HG03108 (cell line): ENCODE data around the gene ZBTB34.

ENCODE experiments used
- ATAC-seq: cut with Tn5 transposase; IDR thresholded peaks from one replicate; pipeline ENCODE4 v1.9.1; 2021; ENCODE audit warnings: moderate library complexity; ENCODE audit not compliant: unreplicated experiment

The ZBTB34 gene

DNA sequence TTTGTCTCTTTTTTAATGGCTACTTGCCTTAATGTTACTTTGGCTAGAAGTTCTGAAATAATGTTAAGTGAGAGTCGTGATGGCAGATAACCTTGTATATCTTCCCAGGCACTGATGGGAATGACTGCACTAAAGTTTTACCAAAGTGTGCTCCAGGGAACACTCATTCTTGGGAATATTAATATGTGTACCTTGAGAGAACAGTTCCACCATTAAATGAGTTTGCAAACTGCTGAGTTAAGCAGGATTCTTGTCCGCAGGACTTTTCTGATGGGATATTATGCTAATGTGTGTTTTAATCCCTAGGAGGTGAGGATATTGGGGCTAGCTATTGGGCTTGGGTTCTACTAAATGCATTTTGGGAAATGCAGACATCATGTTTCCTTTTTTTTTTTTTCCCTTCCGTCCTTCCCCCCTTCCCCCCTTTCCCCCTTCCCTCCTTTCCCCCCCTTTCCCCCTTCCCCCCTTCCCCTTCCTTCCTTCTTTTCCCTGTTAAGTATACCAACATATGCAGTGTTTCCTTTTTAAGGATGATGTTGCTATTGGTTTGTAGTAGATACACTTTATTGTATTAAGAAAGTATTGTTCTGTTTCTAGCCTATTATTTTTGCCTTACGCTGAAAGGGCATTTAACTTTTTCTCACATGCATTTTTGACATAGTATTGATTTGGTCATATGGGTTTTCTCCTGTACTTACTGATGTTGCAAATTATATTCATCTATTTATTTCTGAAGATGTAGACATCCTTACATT lies 15.5 kb downstream of the ZBTB34 start:
- no peak for ATAC-seq

DNA sequence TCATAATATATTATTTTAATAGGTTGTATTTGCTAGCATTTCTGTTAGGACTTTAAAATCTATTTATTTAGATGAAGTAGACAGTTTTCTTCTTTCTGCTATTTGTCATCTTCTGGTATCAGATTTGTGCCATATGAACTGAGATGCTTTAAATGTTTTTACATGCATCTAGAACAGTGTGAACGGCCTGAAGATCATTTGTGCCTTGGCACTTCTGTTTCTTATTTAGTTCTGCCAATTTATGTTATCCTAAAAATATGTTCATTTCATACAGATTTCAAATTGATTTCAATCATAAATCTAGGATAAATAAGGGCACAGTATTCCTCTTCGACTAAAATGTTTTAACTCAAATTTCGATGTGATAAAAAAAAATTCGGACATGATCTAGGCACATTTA lies 16.1 kb downstream of the ZBTB34 start:
- ATAC-seq = no peak

DNA sequence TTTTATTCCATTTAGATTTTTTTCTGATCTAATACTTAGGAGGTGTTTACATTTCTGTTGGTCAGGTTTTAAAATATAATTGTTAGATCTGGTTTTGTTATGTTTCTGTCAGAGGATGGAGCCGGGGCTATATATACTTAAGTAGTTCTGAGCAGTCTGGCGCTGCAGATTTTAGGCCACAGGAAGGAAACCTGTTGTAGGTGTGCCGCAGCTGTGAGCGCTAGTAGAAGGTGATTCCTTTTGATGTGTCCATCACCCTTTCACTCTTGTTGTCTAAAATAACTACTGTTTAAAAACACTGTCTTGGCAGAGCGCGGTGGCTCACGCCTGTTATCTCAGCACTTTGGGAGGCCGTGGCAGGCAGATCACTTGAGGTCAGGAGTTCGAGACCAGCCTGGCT lies 17.0 kb downstream of the ZBTB34 start:
- no peak for ATAC-seq

DNA sequence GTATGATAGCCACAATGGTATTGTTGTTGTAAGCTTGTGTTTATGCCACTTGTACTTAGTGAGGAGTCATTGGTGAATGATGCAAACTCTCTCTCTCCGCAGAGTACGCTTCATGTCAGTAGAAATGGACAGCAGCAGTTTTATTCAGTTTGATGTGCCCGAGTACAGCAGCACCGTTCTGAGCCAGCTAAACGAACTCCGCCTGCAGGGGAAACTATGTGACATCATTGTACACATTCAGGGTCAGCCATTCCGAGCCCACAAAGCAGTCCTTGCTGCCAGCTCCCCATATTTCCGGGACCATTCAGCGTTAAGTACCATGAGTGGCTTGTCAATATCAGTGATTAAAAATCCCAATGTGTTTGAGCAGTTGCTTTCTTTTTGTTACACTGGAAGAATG lies 18.8 kb downstream of the ZBTB34 start:
- no peak for ATAC-seq

GRCh38 chr9:126880226-126880946 lies 19.9 kb downstream of the ZBTB34 start:
- no peak for ATAC-seq

DNA sequence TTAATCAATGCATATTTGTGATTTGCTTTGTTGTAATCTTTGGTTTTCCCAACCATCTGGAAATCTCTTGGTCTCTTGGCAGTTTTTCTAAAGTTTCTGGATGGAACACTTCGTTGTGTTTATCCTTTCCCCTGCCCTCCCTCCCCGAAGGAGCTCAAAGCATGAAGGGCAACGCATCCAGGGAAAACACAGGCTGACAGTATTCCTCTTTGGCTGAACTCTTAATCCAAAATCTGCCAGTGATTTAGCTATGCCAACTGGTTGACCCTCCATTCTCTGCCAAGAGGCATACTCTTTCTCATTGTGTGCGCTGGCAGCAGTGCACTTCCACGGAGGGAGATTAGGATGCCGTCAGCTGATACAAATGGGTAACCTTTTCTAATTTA lies 20.5 kb downstream of the ZBTB34 start:
- ATAC-seq = no peak

DNA sequence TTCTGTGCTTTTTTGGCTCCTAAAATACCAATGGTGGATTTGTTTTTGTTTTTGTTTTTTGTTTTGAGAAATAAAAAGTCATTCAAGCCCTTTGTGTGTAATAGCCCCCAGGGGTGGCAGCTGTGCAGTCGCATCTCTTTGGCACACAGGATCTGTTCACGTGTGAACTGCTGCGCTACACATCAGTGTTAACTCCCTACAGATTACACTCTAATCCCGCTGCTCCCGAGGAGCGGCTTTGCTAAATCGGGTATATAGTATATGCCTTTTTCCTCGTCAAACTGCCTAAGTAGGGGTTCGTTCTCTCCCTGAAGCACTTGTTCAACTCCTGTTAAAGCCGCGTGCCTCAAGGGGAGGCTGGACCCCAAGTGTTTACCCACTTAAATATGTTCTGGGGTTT lies 22.3 kb downstream of the ZBTB34 start:
- ATAC-seq = no peak

DNA sequence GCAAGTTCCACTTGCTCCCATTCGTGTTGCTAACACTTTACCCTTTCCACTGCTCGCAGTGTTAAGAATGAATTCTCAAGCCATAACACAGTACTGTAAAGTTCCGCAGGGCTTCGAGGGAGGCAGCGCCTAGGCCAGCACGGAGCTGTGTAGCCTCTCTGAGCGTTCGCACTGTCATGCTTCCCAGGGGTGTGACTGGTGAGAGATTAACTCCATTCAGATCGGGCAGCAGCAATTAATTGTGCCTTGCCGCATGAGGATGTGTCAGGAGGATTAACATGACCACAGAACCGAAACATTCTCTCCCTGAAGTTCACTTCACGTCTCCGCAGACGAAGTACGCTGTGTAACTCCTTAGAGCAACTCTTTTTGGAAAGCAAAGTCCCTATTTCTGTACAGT lies 23.2 kb downstream of the ZBTB34 start:
- no peak for ATAC-seq

GRCh38 chr9:126885131-126885641 lies 24.7 kb downstream of the ZBTB34 start:
- ATAC-seq = no peak

- ATAC-seq = no peak
These were observed 25.8 kb downstream of the ZBTB34 start for GRCh38 chr9:126886034-126886822.

DNA sequence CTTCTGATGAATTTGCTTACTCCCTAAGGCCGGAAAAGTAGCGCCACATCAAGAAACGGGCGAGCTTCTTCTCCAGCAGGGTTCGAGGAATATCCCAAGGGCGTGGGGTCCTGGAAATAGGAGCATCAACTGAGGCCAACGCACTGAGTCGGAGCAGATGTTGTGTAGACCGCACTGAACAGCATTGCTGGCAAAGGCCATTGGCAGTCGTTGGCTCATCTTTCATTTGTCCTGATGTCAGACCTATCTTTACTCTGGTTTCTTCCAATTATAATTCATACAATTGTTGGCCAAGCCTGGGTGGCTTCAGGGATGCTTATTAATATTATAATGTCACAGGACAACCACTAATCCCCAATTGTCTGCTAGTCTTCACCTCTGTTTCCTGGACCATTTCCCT lies 26.5 kb downstream of the ZBTB34 start:
- ATAC-seq = no peak

- ATAC-seq = no peak
These were observed 31.2 kb downstream of the ZBTB34 start for GRCh38 chr9:126891676-126892075.

DNA sequence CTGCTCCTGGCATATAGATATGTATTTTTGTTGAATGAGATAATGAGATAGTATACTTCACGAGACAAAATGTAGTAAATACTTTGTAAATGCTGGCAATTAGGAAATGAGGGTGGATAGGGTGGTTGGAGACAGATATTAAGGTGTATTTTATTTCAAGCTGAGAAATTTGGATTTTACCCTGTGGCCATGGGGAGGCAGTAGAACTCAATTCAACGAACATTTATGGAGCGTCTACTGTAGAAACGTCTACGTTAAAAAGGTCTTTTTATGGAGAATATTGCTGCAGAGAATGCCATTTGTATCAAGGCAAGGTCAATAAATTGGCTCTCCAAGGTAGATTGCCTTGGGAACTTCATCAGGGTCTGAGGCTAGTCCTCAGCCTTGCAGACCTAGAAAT lies 32.6 kb downstream of the ZBTB34 start:
- ATAC-seq = no peak

- ATAC-seq = no peak
These were observed 33.7 kb downstream of the ZBTB34 start for GRCh38 chr9:126894052-126894603.

DNA sequence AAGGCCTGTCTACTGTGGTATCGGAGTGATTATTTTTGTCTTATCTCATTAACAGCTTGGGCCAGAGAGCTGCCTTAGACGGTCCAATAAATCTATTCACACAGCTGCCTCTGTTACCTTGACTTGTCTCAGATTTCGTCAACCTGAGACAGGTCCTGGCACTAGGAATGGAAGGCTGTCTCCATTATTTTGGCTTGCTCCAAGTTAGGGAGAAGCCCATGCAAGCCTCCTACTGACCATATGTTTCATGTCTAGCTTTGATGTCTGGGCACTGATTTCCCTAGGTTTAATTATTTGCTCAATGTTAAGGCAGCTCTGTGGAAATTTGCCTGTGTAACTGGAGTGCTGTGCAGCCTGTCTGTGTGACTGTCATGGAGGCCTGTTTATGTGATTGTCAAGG lies 41.8 kb downstream of the ZBTB34 start:
- ATAC-seq = no peak

DNA sequence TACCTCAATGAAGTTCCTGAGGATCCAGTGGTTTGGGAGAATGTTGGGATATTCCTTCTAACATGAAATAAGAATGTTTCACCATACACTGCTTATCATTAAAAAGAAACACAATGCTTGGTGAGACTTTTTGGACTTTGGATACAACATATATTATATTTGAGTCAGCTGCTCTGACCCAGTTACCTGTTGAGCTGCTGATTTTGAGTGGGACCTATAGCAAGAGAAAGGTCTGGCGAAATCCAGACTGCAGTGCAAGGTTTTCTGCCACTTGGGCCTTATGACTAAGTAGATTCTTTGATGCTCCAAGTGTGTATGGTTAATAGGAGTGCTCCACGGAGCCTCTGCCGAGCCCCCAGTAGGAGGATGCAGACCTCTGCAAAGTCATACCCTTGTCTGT lies 44.1 kb downstream of the ZBTB34 start:
- no peak for ATAC-seq

- ATAC-seq = no peak
These were observed 45.7 kb downstream of the ZBTB34 start for GRCh38 chr9:126906091-126906490.

- ATAC-seq = no peak
These were observed 46.6 kb downstream of the ZBTB34 start for GRCh38 chr9:126907058-126907457.

DNA sequence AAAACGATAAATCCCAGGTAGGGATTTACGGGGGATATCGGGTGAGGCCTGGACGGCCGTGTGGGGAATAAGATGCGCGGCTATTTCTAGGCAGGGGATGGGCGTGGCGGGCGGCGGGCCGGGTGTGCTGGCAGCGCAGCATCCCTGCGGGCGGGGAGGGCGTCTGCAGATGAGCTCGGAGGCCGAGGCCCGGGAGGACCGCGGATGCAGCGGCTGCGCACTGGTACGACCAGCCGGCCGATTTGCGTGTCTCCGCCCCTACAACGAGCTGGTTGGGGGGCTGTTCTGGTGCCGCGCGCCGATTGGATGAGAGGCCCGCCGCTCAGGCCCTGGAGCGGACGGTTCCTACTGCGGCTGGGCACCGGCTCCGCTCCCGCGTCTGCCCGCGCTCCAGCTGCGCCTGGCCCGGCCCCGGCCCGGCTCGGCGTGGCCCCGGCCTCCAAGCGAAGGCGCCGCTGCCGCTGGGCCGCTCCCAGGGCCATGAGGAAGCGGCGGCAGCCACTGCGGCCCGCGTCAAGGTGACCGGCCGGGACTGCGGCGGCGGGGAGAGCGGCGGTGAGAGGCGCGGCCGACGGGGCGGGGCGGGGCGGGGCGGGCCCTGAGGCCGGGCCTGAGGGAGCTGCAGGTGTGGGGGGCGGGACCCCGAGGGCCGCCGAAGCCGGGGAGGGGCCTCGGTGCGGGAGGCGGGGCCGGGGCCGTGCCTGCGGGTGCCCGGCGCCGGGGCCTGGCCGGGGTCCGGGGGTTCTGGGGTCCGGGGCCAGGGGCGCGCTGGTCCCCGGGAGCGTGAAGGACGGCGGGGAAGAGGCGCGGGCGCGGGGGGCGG lies 54.2 kb downstream of the ZBTB34 start, which contains the start of gene RALGPS1:
TSS of gene RALGPS1 (plus strand) at position 325 of the 823 bp plus-strand sequence. CDS start 47,508 bp downstream, outside the sequence.
- ATAC-seq = peak; percentile 99

- no peak for ATAC-seq
These were observed 54.9 kb downstream of the ZBTB34 start for GRCh38 chr9:126915281-126915816.
